Measurements from ENCODE around the gene RPTOR. TPM values are rescaled to one million over a fixed set of nuclear protein-coding genes. Genes with fewer than 3 reads are reported as not detected.

RPTOR gene
- 10 to 100 TPM; 34.4 to 39.2 (median 35.5) TPM for total RNA-seq (2021; fragmentation: NEBNext Ultra II Directional; extraction: Animal tissue kit (Norgen Biotek cat#: 25700))
- long read RNA-seq, partial matches to known transcripts: 0 of 3 reads
- long read RNA-seq, other reads (novel, unspliced or antisense): 2 of 3 reads

GRCh38 chr17:80544655-80545498 lies at the start of gene RPTOR:
Gene RPTOR, plus strand, starts transcription at chr17:80544838. Its CDS starts 792 bp downstream, at chr17:80545630.
- TF ChIP-seq CTCF (IDR thresholded peaks at IDR 0.05): no peak
- Mint-ChIP-seq H3K27me3 (ENCODE audit: insufficient read depth) (peaks cover 2% of the 10 kb centered on the region; the same call in 1 of the 2 replicates), H3K4me3 (peak within 1 kb of the TSS; percentile 97), H3K4me1 (ENCODE audit: low read depth) (peaks cover 27% of the 10 kb centered on the region), H3K9me3 (no peaks in the 10 kb centered on the region), H3K36me3 (ENCODE audit: low read depth) (no peaks in the 10 kb centered on the region), H3K27ac (peak within 1 kb of the TSS; percentile 96)
- DNase-seq: peak; percentile 84

GRCh38 chr17:80497726-80498241 lies 46.9 kb upstream of the RPTOR start:
- DNase-seq: no peak
- H3K36me3 Mint-ChIP-seq (ENCODE audit: low read depth): no peaks in the 10 kb centered on the region
- peaks cover 5% of the 10 kb centered on the region; the same call in 1 of the 2 replicates for H3K9me3 Mint-ChIP-seq
- H3K4me3 Mint-ChIP-seq: no peak overlapping the region
- H3K27me3 Mint-ChIP-seq (ENCODE audit: insufficient read depth): peaks cover 22% of the 10 kb centered on the region
- TF ChIP-seq CTCF (IDR thresholded peaks at IDR 0.05): no peak
- no peak overlapping the region for H3K27ac Mint-ChIP-seq
- H3K4me1 Mint-ChIP-seq (ENCODE audit: low read depth): peaks cover 12% of the 10 kb centered on the region

- peaks cover 17% of the 10 kb centered on the region for H3K27me3 Mint-ChIP-seq (ENCODE audit: insufficient read depth)
- peaks cover 5% of the 10 kb centered on the region; the same call in 1 of the 2 replicates for H3K9me3 Mint-ChIP-seq
- no peak for TF ChIP-seq CTCF (IDR thresholded peaks at IDR 0.05)
- H3K27ac Mint-ChIP-seq: no peak overlapping the region
- H3K4me3 Mint-ChIP-seq: no peak overlapping the region
- H3K36me3 Mint-ChIP-seq (ENCODE audit: low read depth): no peaks in the 10 kb centered on the region
- no peak for DNase-seq
- H3K4me1 Mint-ChIP-seq (ENCODE audit: low read depth): peaks cover 12% of the 10 kb centered on the region
These were observed 46.3 kb upstream of the RPTOR start for GRCh38 chr17:80498242-80498919.

GRCh38 chr17:80498920-80499410 lies 45.7 kb upstream of the RPTOR start:
- DNase-seq: no peak
- peaks cover 15% of the 10 kb centered on the region for H3K27me3 Mint-ChIP-seq (ENCODE audit: insufficient read depth)
- H3K4me3 Mint-ChIP-seq: no peak overlapping the region
- H3K9me3 Mint-ChIP-seq: peaks cover 5% of the 10 kb centered on the region; the same call in 1 of the 2 replicates
- no peak for TF ChIP-seq CTCF (IDR thresholded peaks at IDR 0.05)
- no peaks in the 10 kb centered on the region for H3K36me3 Mint-ChIP-seq (ENCODE audit: low read depth)
- H3K27ac Mint-ChIP-seq: no peak overlapping the region
- peaks cover 13% of the 10 kb centered on the region for H3K4me1 Mint-ChIP-seq (ENCODE audit: low read depth)

- H3K4me3 Mint-ChIP-seq: no peak overlapping the region
- peaks cover 14% of the 10 kb centered on the region for H3K27me3 Mint-ChIP-seq (ENCODE audit: insufficient read depth)
- H3K27ac Mint-ChIP-seq: no peak overlapping the region
- TF ChIP-seq CTCF (IDR thresholded peaks at IDR 0.05): no peak
- H3K36me3 Mint-ChIP-seq (ENCODE audit: low read depth): no peaks in the 10 kb centered on the region
- no peak for DNase-seq
- H3K9me3 Mint-ChIP-seq: peaks cover 5% of the 10 kb centered on the region; the same call in 1 of the 2 replicates
- H3K4me1 Mint-ChIP-seq (ENCODE audit: low read depth): peaks cover 19% of the 10 kb centered on the region
These were observed 45.1 kb upstream of the RPTOR start for GRCh38 chr17:80499560-80499959.

Data from HFFc6 (cell line).